WI38 (cell line): ENCODE measurements around the gene ZNF654.
A peak's percentile ranks its signal among the peaks of the same experiment; 100 is the strongest.
"Not testable (repeated sequence)": the region's sequence is repeated elsewhere in the genome, so short reads cannot be mapped to it uniquely, and the experiment has no call there.

Experiments
- H3K4me3 ChIP-seq: 2 replicates; pipeline ENCODE4 v1.5.1; 2011; ENCODE audit warnings: low read depth, mild to moderate bottlenecking, control low read depth, low read length
- TF ChIP-seq, protein P1 (sequence below): IDR thresholded peaks from 2 replicates; pipeline ENCODE4 v1.5.1; 2012; ENCODE audit warnings: low read depth, mild to moderate bottlenecking, control low read depth, low read length

Gene ZNF654

DNA sequence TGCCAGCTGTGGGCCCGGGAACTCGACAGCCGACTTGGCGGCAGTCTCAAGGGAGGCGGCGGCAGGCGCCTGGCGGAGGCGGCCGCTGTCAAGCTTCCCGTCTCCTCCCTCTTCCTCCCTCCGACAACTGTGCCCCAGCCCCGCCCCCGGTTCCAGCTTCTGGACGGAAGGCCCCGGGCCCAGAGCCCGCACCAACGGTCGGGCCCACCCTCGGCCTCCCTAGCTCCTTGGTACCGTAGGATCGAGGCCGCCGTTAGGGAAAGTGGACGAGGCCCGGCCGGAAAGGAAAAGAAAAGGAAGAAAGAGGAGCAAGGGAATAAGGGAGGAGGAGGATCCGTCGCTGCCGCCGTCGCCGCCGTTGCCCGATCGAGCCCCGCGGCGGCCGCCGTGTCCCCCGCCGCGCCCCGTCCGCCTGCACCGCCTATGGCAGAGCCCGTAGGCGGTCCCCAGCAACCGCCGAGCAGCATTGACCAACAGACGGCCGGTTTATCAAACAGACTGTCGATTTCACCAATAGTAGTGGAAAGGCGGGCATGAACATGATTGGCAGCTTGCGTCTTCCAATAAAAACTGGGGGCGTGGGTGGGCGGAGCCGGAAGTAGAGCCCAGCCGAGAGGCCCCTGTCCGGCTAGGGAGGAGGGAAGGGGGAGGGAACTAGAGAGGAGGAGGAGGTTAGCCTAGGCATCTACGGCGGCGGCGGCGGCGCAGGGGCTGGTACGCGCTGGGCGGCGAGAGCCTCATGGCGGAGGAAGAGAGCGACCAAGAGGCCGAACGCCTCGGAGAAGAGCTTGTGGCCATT lies at the start of gene ZNF654, which contains the start of gene CGGBP1:
TSS of gene ZNF654 (plus strand) at position 675 of the 799 bp plus-strand sequence. CDS start at position 740, 65 bp downstream.
TSS of gene CGGBP1 (minus strand) at position 425 of the 799 bp plus-strand sequence. CDS start 3,029 bp downstream, outside the sequence.
- peak within 1 kb of the TSS; percentile 94 for H3K4me3 ChIP-seq
- TF ChIP-seq, protein P1, sequence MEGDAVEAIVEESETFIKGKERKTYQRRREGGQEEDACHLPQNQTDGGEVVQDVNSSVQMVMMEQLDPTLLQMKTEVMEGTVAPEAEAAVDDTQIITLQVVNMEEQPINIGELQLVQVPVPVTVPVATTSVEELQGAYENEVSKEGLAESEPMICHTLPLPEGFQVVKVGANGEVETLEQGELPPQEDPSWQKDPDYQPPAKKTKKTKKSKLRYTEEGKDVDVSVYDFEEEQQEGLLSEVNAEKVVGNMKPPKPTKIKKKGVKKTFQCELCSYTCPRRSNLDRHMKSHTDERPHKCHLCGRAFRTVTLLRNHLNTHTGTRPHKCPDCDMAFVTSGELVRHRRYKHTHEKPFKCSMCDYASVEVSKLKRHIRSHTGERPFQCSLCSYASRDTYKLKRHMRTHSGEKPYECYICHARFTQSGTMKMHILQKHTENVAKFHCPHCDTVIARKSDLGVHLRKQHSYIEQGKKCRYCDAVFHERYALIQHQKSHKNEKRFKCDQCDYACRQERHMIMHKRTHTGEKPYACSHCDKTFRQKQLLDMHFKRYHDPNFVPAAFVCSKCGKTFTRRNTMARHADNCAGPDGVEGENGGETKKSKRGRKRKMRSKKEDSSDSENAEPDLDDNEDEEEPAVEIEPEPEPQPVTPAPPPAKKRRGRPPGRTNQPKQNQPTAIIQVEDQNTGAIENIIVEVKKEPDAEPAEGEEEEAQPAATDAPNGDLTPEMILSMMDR: no peak

DNA sequence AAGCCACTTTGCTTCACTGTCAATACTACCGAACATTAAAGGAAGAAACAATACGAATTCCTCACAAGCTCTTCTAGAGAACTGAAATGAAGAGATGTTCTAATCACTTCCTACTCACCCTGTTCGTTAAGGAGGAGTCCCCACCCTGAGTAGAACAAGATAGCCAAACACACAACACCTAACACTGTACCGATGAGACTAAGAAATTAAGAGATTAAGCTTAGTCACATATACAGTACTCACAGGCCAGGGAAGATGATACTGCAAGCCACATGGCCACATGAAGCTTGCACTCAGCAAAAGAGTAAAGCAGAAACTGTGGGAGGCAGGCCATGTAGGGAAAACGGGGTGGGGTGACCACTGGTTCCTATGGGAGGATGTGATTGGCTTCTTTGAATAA lies 48.2 kb upstream of the ZNF654 start:
- H3K4me3 ChIP-seq: no peak overlapping the region
- TF ChIP-seq, protein P1: no peak

DNA sequence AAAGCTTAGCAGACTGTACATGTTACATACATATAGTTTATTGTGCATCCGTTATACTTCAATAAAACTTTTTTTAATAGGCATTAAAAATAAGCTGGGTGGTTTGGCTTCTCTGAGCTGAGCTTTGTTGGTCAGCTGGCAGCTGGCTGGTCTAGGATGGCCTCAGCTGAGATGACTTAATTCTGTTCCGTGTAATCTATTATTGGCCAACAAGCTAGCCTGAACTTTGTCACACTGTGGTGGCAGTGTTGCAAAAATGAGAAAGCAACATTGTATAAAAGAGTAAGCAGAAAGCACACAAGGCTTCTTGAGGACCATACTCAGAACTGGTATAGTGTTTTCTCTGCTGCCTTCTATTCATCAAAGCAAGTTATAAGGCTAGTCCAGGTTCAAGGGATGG lies 45.5 kb upstream of the ZNF654 start:
- TF ChIP-seq, protein P1: no peak
- H3K4me3 ChIP-seq: no peak overlapping the region

DNA sequence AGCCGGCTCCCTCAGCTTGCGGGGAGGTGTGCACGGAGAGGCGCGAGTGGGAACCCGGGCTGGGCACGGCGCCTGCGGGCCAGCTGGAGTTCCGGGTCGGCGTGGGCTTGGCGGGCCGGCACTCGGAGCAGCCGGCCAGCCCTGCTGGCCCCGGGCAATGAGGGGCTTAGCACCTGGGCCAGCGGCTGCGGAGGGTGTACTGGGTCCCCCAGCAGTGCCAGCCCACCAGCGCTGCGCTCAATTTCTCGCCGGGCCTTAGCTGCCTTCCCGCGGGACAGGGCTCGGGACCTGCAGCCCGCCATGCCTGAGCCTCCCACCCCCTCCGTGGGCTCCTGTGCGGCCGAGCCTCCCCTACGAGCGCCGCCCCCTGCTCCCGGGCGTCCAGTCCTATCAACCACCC lies 43.4 kb upstream of the ZNF654 start:
- H3K4me3 ChIP-seq: not testable (repeated sequence)

DNA sequence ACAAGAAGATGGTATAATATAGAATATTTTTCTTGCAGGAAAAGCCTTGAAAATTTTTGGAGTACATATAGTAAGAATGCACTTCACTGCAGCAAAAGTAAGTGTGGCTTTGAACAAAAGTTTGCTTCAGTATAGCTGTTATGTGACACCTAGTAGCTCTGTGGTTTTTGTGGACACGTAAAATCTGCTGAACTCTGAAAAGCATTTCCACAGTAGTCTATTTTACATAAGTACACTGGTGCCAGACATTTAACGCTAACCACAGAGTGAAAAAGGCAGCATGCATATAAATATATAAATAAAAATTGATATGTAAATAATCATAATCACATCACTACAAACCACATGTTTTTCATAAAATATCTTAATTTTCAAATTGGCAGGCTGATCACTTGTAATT lies 40.0 kb upstream of the ZNF654 start:
- no peak overlapping the region for H3K4me3 ChIP-seq
- TF ChIP-seq, protein P1: no peak

DNA sequence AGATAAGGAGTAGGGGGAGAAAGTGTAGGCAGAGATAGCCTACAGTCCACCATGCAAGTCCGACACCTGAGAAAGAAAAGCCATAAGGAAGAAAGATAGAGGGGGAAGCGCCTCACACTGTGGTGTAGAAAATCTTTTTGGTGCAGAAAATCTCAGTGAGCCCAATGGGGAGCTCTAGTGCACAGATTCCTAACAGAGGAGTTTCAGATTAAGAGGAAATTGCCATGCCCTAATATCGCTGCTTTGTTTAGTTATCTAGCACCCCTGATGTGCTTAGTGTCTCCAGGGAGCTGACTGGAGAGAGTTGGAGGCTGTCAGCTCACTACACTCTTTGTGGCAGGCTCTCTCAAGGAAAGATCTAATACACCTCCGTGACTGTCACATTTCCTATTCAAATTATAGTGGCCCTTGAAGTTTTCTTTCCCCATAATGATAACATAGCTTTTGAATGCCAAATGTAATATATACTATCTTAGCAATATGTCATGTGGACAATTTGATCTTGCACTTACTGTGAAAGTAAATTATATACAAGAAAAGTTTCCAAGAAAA lies 34.0 kb upstream of the ZNF654 start:
- TF ChIP-seq, protein P1: no peak
- H3K4me3 ChIP-seq: no peak overlapping the region

DNA sequence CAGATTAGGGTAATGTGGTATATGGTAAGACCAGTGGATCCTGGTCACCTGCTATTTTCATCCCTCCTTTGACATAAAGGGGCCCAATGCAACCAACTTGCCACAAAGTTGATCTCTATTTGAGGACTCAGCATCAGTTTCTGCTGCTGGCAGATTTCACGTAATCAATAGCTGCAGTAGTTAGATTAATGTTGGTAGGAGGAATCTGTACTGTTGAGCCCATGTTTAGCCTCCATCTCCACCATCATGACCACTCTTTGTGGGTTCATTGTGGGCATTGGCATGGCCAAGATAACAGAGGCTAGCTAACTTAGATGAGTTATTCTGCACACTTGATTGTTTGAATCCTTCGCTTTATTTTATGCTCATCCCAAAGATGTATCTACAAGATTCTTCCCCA lies 30.2 kb upstream of the ZNF654 start:
- TF ChIP-seq, protein P1: no peak
- no peak overlapping the region for H3K4me3 ChIP-seq
